GM23248 (cell line): Measurements from ENCODE around the gene COMMD1. TPM values are rescaled to one million over a fixed set of nuclear protein-coding genes. Genes with fewer than 3 reads are reported as not detected.

Experiments used
- DNase-seq: peaks from one replicate; pipeline ENCODE4 v3.0.0-alpha.2; 2015
- H2AFZ ChIP-seq: fragments of 200-600 bp; sonication (generic); 2 replicates; pipeline ENCODE4 v1.6.1; 2016; ENCODE audit warnings: antibody characterized with exemption
- H3F3A ChIP-seq: fragments of 200-600 bp; sonication (generic); 2 replicates; pipeline ENCODE4 v1.6.1; 2016; ENCODE audit warnings: mild to moderate bottlenecking, antibody characterized with exemption, mixed run types; ENCODE audit not compliant: insufficient read depth
- H3K27ac ChIP-seq: fragments of 200-600 bp; sonication (generic); 2 replicates; pipeline ENCODE4 v1.5.1; 2016; ENCODE audit warnings: mild to moderate bottlenecking
- H3K27me3 ChIP-seq: fragments of 200-600 bp; sonication (generic); replicated peaks from 2 replicates; pipeline ENCODE4 v1.6.1; 2016; ENCODE audit warnings: mild to moderate bottlenecking; ENCODE audit not compliant: insufficient read depth
- H3K36me3 ChIP-seq: fragments of 200-600 bp; sonication (generic); 2 replicates; pipeline ENCODE4 v1.6.1; 2016; ENCODE audit warnings: low read depth, mild to moderate bottlenecking
- H3K4me1 ChIP-seq: fragments of 200-600 bp; sonication (generic); 2 replicates; pipeline ENCODE4 v1.6.1; 2016; ENCODE audit warnings: mild to moderate bottlenecking; ENCODE audit not compliant: insufficient read depth
- H3K4me2 ChIP-seq: fragments of 200-600 bp; sonication (generic); one replicate; pipeline ENCODE4 v1.6.1; 2016; ENCODE audit warnings: mild to moderate bottlenecking; ENCODE audit not compliant: unreplicated experiment
- H3K4me3 ChIP-seq: fragments of 200-600 bp; sonication (generic); 2 replicates; pipeline ENCODE4 v1.5.1; 2016; ENCODE audit warnings: mild to moderate bottlenecking
- H3K79me2 ChIP-seq: fragments of 200-600 bp; sonication (generic); 2 replicates; pipeline ENCODE4 v1.6.1; 2016; ENCODE audit warnings: mild to moderate bottlenecking; ENCODE audit not compliant: insufficient read depth
- H3K9ac ChIP-seq: fragments of 200-600 bp; sonication (generic); 2 replicates; pipeline ENCODE4 v1.6.1; 2016; ENCODE audit warnings: mild to moderate bottlenecking
- H3K9me2 ChIP-seq: fragments of 200-600 bp; sonication (generic); 2 replicates; pipeline ENCODE4 v1.6.1; 2016; ENCODE audit warnings: mixed run types, mild to moderate bottlenecking, moderate library complexity; ENCODE audit not compliant: insufficient read depth
- H3K9me3 ChIP-seq: fragments of 200-600 bp; sonication (generic); one replicate; pipeline ENCODE4 v1.6.1; 2017; ENCODE audit warnings: low read depth
- H4K20me1 ChIP-seq: fragments of 200-600 bp; sonication (generic); 2 replicates; pipeline ENCODE4 v1.6.0; 2016; ENCODE audit not compliant: insufficient read depth
- EZH2 ChIP-seq: fragments of 200-600 bp; sonication (generic); IDR thresholded peaks from 2 replicates; pipeline ENCODE4 v1.6.1; 2018; ENCODE audit warnings: antibody characterized with exemption, mild to moderate bottlenecking; ENCODE audit not compliant: insufficient read depth, poor library complexity, severe bottlenecking
- EZH2phosphoT487 ChIP-seq: fragments of 200-600 bp; sonication (generic); IDR thresholded peaks from 2 replicates; pipeline ENCODE4 v1.6.1; 2018; ENCODE audit warnings: antibody characterized with exemption, moderate library complexity, mild to moderate bottlenecking, low read depth; ENCODE audit not compliant: insufficient read depth
- WGBS, 2 experiments: methylation state at CpG; one replicate each; pipeline ENCODE4 v1.1.6; 2015 to 2017; ENCODE audit warnings: low lambda C conversion rate in 2 of 2, low coverage in 1 of 2; ENCODE audit errors: missing lambda C conversion rate in 2 of 2; 5-methylcytosine and 5-hydroxymethylcytosine counted together
- in situ Hi-C: fragments of 300-500 bp; cut with MboI; formaldehyde crosslinking; loops from 2 replicates; pipeline ENCODE4 v1.15.0; 2020
- polyA plus RNA-seq: library from polyadenylated mRNA; unstranded; fragments of >200 nt; fragmentation: Nextera tagmentation; extraction: Ambion mirVana; gene quantifications from 2 replicates; pipeline ENCODE4 v1.2.1, GENCODE V29; 2016
- total RNA-seq: library from RNA; depleted of rRNA; stranded (reverse); fragments of >200 nt; shearing (Covaris generic); gene quantifications from 2 replicates; pipeline ENCODE4 v1.2.3, GENCODE V29; 2014

The COMMD1 gene
- total and polyA plus RNA-seq, 2 experiments from 2014 or later, result 40.5 to 74.2 TPM

GRCh38 chr2:62042400-62042799 lies 136.9 kb downstream of the COMMD1 start:
- no peak for DNase-seq
- H3K4me1 ChIP-seq, result peaks cover 11% of the 10 kb centered on the region
- peaks cover 10% of the 10 kb centered on the region for H3F3A ChIP-seq
- H3K36me3 ChIP-seq, result no peaks in the 10 kb centered on the region
- no peak overlapping the region for H3K27ac ChIP-seq
- no peak overlapping the region for H3K4me3 ChIP-seq
- no peaks in the 10 kb centered on the region for H3K79me2 ChIP-seq
- H3K9me3 ChIP-seq, result no peaks in the 10 kb centered on the region
- in situ Hi-C loops, result no loop called here
- TF ChIP-seq EZH2phosphoT487 (no peak), EZH2 (no peak)
- H2AFZ ChIP-seq, result no peak overlapping the region
- no peaks in the 10 kb centered on the region for H3K9me2 ChIP-seq
- 91 to 94% methylated on average over 9 to 30 of the region's 30 CpGs for WGBS, 2 experiments
- H4K20me1 ChIP-seq, result no peaks in the 10 kb centered on the region
- H3K27me3 ChIP-seq, result no peaks in the 10 kb centered on the region
- H3K9ac ChIP-seq, result no peak overlapping the region
- H3K4me2 ChIP-seq, result no peak overlapping the region

GRCh38 chr2:62042944-62043343 lies 137.5 kb downstream of the COMMD1 start:
- Histone ChIP-seq H3K27me3 (no peaks in the 10 kb centered on the region), H3K79me2 (no peaks in the 10 kb centered on the region), H3K4me3 (no peak overlapping the region), H3K4me2 (no peak overlapping the region), H3K9ac (no peak overlapping the region), H3K9me2 (no peaks in the 10 kb centered on the region), H2AFZ (no peak overlapping the region), H3K36me3 (no peaks in the 10 kb centered on the region), H3K27ac (no peak overlapping the region), H3K9me3 (no peaks in the 10 kb centered on the region), H3F3A (peaks cover 10% of the 10 kb centered on the region), H4K20me1 (no peaks in the 10 kb centered on the region), H3K4me1 (peaks cover 11% of the 10 kb centered on the region)
- peak; percentile 30 for DNase-seq
- 92 to 98% methylated on average over 2 of the region's 2 CpGs for WGBS, 2 experiments
- TF ChIP-seq EZH2, result no peak
- TF ChIP-seq EZH2phosphoT487, result no peak
- in situ Hi-C loops, result no loop called here

GRCh38 chr2:62045017-62045543 lies 139.6 kb downstream of the COMMD1 start:
- no peaks in the 10 kb centered on the region for H3F3A ChIP-seq
- H3K4me1 ChIP-seq, result no peaks in the 10 kb centered on the region
- H2AFZ ChIP-seq, result no peak overlapping the region
- H3K4me2 ChIP-seq, result no peak overlapping the region
- DNase-seq, result no peak
- no peaks in the 10 kb centered on the region for H3K27me3 ChIP-seq
- H3K4me3 ChIP-seq, result no peak overlapping the region
- 80 to 90% methylated on average over 3 of the region's 3 CpGs for WGBS, 2 experiments
- no peaks in the 10 kb centered on the region for H3K9me2 ChIP-seq
- no peak overlapping the region for H3K27ac ChIP-seq
- H3K9ac ChIP-seq, result no peak overlapping the region
- in situ Hi-C loops, result no loop called here
- no peaks in the 10 kb centered on the region for H4K20me1 ChIP-seq
- no peaks in the 10 kb centered on the region for H3K79me2 ChIP-seq
- TF ChIP-seq EZH2phosphoT487, result no peak
- TF ChIP-seq EZH2, result no peak
- H3K36me3 ChIP-seq, result no peaks in the 10 kb centered on the region
- H3K9me3 ChIP-seq, result no peaks in the 10 kb centered on the region

- Histone ChIP-seq H3K27ac (no peak overlapping the region), H3K4me2 (no peak overlapping the region), H3K9me3 (no peaks in the 10 kb centered on the region), H3F3A (no peaks in the 10 kb centered on the region), H3K4me1 (no peaks in the 10 kb centered on the region), H2AFZ (no peak overlapping the region), H3K27me3 (no peaks in the 10 kb centered on the region), H3K79me2 (no peaks in the 10 kb centered on the region), H3K9me2 (no peaks in the 10 kb centered on the region), H3K4me3 (no peak overlapping the region), H3K36me3 (no peaks in the 10 kb centered on the region), H3K9ac (no peak overlapping the region), H4K20me1 (no peaks in the 10 kb centered on the region)
- 95 to 98% methylated on average over 1 of the region's 1 CpG for WGBS, 2 experiments
- TF ChIP-seq EZH2phosphoT487, result no peak
- TF ChIP-seq EZH2, result no peak
- in situ Hi-C loops, result no loop called here
- no peak for DNase-seq
Observed at GRCh38 chr2:62046141-62046540, 140.7 kb downstream of the COMMD1 start.
